Suprapubic skin (tissue), 3 donors: Measurements from ENCODE around the gene HECTD2.

ENCODE experiments used
- POLR2A ChIP-seq, 2 donors: fragments of 450-650 bp; IDR thresholded peaks; one replicate each; pipeline ENCODE4 v1.6.1; 2017; ENCODE audit warnings: antibody characterized with exemption in 2 of 2, mild to moderate bottlenecking in 2 of 2, moderate library complexity in 2 of 2
- TF ChIP-seq, protein P1 (sequence below), 2 donors: fragments of 200-600 bp in 1 of 2; fragments of 450-650 bp in 1 of 2; sonication (generic) in 1 of 2; IDR thresholded peaks; one replicate each; pipeline ENCODE4 v1.5.1; 2016 to 2019; ENCODE audit warnings: antibody characterized with exemption in 2 of 2, mild to moderate bottlenecking in 1 of 2, moderate library complexity in 1 of 2

DNA sequence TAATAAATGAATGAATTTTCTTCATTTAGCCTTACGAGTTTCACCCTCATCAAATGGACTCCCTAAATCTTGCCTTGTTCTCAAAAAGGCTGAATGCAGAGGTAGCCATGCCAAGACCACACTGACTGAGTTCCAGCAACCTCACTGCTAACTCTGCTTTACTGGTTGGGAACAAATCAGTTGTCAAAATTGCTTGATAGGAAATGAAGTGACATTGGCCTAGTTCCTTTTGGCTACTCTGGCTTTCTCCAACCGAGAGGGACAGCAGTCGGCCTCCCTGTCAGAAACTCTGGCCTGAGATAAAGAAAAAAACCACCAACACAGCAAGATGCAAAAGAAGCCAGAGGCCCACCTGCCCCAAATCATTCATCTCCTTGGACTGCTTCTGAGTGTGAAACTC, 135.7 kb downstream of the HECTD2 start:
- TF ChIP-seq, protein P1, sequence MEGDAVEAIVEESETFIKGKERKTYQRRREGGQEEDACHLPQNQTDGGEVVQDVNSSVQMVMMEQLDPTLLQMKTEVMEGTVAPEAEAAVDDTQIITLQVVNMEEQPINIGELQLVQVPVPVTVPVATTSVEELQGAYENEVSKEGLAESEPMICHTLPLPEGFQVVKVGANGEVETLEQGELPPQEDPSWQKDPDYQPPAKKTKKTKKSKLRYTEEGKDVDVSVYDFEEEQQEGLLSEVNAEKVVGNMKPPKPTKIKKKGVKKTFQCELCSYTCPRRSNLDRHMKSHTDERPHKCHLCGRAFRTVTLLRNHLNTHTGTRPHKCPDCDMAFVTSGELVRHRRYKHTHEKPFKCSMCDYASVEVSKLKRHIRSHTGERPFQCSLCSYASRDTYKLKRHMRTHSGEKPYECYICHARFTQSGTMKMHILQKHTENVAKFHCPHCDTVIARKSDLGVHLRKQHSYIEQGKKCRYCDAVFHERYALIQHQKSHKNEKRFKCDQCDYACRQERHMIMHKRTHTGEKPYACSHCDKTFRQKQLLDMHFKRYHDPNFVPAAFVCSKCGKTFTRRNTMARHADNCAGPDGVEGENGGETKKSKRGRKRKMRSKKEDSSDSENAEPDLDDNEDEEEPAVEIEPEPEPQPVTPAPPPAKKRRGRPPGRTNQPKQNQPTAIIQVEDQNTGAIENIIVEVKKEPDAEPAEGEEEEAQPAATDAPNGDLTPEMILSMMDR (IDR thresholded peaks at IDR 0.05) = no peak
- TF ChIP-seq POLR2A (IDR thresholded peaks at IDR 0.05) = no peak
